Stimulated activated CD4-positive, alpha-beta T cell treated with anti-CD3 and anti-CD28 coated beads, Interleukin-1b, Interleukin-23, amount 100 ng/mL, for 1 hour (primary cell): ENCODE data around the gene PALD1.
"Not testable (repeated sequence)": the region's sequence is repeated elsewhere in the genome, so short reads cannot be mapped to it uniquely, and the experiment has no call there.

Source experiments
- DNase-seq, 2 donors: peaks; one replicate each; pipeline ENCODE4 v3.0.0-alpha.2; 2020; ENCODE audit warnings: low read depth in 2 of 2

PALD1 gene

DNA sequence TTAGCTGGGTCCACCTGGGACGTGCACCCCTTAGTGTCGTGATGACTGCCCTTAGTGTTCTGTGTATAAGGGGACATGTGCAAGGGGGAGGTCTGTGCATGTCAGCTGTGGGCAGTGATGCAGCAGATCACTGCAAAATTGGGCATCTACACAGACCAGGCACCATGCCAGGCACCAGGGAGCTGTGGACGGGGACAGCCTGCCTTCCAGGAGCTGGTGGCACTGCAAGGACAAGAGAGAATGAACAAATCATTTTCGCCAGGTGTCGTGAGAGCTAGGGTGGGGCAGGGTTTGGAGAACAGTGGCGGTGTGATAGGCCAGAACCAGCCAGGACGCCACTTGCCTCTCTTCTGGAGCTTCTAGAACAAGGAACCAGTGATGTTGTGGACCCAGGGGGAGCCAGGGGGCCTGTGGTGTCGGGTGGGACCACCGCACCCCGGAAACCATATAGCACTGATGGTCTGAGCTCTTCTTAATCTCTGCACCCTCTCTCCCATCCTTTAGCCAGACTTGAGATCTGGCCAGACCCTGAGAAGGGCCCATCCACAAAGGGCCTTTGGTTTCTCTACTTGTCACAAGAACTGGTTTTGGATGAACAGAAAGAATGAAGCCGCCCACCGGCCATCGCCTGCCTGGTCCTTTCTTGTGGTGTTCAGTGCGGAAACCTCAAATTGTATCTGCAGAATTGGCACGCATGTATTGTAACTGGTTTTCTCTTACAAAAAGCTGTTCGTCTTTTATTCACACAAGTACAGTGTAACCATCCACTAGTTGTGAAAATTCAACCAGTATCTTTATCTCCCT is 93.3 kb downstream of the PALD1 start:
- no peak for DNase-seq

DNA sequence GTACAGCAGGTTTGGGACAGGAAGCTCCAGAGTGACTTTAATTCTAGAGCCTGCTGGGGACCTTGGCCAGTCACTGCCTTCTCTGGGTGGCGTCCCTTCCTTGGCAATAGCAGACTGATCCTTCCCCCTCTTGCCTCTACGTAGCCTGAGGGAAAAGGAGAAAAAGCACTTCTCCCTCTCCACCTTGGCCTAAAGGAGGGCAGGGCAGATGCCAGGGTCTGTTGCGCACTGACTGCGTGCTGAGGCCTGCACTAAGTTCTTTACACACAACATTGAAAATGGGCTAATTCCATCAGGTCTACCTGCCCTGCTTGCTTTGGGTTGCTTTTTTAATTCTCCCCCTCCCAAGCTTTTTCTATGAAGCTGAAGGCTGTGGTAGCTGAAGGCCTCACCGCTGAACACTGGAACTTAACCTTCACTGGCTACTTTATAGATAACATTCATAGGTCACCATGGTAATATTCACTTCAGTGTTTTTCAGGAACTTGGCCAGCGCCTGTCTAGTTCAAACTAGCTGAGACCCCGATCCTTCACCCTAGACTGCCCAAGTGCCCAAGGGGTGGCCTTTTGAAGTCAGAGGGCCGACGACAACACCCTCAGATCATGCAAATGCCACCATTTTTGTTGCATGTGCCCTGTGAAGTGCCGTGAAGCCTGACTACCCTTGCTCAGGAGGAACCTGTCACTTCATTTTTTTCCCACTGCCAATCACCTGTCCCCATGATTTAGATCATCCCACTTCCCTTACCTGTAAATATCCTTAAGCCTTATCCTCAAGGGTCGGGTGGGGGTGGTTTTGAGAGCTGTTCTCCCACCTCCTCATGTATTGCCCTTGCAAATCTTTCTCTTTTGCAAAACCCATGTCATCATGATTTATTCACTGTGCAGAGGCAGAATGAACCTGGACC is 95.3 kb downstream of the PALD1 start:
- no peak for DNase-seq

DNA sequence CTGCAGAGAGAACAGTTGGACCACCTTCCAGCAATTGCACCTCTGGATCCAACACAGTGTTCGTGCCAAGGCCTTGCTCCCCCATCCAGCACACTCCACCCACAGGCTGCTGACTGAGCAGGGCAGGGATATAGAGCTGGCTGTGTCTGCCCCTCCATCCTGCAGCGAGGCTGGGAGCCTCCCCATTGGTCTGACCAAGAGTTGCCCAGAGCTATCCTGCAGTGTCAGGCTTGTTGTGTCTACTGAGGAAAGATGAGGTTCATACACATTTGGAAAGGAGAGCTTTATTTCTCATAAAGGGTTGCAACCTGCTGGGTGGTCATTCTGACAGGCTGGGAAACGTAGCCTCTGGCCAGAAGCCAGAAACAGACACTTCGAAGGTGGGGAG is 96.9 kb downstream of the PALD1 start:
- DNase-seq, result no peak

DNA sequence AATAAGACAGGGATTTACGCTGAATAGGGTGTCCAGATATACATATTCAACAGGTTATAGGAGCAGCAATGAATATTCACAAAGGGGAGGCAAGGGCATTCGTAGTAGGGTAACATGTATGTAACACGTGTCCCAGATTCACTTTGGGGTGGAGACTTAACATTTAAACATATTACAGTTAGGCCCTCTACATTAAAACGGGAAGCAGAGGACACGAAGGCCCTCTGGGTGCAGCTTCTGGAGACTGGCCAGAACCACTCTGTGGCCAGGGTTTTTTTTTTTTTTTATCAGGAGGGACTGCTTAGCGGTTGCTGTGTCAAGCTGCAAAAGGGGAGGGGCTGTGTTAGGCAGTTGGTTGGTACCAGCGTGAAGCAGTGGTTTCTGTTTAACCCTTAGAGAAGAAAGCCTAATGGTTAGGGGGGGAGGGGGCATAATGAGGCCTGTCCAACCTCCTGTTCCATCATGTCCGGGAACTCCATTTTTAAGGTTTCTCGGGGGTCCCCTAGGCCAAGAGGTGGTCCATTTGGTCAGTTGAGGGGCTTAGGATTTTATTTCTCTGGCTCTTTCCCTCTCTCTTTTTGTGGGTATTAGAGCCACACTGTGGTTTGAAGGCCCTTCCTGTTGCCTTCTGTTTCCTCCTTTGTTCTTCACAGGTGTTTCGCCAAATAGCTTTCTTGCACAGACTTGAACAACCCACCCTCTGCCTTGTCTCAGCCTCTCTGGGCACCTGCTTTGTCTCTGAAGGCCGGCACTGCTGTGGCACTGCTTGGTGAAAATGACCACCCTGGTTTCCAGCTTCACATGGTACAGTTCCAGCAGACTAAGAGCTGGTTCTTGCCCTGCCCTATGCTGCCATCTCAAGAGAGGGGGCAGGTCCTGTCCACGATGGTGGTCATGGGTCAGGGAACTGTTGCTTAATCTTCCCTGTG is 97.6 kb downstream of the PALD1 start:
- DNase-seq, result no peak

DNA sequence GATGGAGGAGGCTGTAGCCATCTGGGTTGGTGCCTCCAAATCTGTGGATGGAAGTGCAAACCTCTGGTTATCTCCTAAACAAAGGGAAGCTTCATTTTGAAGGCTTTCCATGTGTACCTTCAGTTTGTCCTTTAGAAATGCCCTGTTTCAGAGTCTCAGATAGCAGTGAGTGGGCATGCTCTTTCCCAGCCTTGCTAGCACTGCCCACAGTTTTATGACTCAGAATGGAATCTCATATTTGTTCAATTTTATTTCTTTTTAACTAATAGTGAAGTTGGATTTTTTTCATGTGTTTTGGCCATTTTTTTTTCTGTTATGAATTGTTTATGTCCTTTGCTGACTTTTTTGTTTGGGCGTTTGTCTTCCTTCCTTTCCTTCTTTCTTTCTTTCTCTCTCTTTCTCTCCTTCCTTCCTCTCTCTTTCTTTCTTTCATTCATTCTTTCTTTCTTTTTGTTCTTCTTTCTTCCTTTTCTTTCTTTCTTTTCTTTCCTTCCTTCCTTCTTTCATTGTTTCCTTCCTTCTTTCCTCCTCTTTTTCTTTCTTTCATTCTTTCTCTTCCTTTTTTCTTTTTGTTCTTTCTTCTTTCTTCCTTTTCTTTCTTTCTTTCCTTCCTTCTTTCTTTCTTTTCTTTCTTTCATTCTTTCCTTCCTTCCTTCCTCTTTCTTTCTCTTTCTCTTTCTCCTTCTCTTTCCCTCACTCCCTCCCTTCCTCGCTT is 98.4 kb downstream of the PALD1 start:
- no peak for DNase-seq

DNA sequence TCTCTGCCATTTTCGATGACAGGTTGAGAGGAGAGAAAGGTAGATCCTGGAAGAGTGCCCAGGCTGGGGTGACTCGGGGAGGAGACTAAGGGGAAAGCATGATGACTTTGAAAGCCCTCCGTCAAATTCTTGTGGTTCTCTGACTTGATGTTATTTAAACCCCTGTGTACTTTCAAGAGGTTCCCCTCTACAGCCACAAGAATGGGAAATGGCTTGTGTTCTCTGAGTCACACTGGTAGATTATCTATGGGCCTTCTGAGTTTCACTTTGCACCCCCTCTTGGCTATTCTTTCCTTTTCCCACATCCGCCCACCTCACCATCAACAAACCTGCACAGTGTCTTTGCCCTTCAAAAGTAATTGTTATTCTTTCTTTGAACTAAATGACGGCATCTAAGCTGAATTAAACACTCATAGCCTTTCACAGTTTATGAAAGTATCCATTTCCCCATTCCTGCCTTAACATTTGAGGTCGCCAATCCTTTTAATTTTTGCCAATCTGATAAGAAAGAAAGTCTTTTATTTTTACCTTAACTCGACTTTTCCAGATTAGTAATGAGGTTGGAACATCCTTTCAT is 99.9 kb downstream of the PALD1 start:
- no peak for DNase-seq

DNA sequence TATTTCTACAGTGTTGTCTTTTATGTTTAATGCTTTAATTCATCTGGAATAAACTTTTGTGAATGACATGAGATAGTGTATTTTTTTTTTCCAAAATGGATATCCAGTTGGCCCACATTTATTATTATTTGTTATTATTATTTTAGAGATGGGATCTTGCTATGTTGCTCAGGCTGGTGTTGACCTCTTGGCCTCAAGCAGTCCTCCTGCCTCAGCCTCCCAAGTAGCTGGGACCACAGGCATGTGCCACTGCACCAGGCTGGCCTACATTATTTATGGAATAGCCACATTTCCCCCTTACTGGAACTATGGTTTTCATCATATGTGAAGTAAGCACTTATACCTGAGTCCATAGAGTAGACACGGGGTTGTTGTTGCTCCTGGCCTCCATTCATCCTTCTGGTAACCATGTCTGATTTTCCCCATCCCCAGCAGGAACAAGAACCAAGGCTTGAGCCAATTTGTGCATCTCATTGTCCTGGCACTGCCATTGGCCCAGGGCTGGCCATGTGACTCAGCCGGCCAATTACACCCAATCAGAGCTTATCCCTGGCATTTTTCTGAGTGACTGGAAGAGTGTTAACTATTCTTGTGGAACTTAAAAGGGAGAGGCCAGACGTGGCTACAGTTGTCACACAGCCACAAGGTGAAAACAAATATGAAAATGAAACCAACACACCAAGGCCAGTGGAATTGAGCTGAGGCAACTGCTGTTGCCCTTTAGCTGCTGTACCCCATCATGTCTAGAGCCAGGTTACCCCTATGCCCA is 100.9 kb downstream of the PALD1 start:
- no peak for DNase-seq

DNA sequence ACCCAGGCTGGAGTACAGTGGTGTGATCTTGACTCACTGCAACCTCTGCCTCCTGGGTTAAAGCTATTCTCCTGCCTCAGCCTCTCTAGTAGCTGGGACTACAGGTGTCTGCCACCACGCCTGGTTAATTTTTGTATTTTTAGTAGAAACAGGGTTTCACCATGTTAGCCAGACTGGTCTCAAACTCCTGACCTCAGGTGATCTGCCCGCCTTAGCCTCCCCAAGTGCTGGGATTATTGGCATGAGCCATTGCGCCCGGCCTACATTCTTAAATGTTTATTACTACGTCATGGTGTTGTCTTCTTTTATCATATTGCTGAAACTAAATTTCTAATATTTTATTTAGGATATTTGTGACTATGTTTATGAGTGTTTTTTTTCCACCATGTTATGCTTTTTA is 102.6 kb downstream of the PALD1 start:
- not testable (repeated sequence) for DNase-seq

DNA sequence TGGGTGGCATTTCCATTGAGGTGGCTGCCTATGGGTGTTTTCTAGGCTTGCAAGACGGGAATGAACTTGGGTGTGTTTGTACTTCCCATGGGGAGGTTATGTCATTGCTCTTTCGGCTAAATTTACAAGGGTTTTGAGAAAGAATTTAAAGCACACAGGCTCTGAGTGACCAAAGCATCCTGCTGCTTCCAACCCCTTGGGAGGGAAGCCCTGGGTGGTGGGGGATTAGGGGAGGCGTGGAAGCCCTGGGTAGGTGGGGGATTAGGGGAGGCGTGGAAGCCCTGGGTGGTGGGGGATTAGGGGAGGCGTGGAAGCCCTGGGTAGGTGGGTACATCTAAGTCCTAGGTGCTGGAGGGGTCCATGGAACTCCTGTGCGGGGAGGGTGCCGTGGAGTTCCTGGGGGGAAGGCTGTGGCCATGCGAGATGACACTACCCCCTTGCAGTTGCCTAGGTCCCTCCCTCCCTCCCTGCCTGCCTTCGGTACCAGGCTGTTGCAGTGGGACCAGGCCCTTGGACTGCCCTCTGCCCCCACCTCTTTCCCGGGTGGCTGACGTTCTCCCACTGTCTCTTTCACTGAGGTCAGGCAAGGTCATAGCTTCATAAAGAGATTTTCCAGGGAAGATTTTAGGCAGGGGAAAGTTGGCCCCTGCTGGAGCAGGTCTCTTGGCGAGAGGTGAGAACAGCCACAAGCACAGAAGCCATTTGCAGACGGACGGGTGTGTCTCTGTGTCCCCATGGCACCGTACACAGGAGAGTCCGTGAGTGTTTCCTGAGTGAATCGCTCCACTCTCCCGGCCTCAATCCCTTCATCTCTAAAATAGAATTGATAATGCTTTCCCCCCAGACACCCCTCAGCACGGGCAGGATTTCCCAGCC is 104.5 kb downstream of the PALD1 start:
- DNase-seq, result no peak

DNA sequence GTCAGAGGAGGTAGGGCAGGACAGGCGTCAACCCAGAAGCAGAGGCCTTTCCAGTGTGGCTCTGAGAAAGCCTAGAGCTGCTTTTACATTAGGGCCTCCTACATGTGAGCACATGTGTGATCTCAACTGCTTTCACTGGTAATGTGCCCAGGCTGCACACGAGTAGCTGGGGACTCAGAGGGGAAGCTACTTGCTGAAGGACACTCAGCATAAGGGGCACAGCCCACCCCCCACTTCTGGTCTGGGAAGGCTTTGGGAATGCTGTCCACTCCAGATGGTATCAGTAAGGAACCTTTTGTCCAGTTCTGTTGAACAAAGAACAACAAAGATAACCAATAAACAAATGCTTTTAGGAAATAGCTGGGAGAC is 105.1 kb downstream of the PALD1 start:
- no peak for DNase-seq

DNA sequence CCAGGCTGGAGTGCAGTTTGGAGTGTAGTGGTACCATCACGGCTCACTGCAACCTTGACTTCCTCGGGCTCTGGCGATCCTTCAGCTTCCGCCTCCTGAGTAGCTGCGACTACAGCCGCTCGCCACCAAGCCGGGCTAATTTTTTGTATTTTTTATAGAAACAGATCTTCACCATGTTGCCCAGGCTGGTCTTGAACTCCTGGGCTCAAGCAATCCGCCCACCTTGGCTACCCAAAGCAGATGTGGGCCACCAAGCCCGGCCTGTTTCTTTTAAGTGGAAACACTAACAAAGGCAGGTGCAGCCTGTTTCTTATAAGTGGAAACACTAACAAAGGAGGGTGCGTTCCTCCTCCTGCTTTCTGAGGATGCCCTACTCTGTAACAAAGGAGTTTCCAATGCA is 105.8 kb downstream of the PALD1 start:
- no peak for DNase-seq

DNA sequence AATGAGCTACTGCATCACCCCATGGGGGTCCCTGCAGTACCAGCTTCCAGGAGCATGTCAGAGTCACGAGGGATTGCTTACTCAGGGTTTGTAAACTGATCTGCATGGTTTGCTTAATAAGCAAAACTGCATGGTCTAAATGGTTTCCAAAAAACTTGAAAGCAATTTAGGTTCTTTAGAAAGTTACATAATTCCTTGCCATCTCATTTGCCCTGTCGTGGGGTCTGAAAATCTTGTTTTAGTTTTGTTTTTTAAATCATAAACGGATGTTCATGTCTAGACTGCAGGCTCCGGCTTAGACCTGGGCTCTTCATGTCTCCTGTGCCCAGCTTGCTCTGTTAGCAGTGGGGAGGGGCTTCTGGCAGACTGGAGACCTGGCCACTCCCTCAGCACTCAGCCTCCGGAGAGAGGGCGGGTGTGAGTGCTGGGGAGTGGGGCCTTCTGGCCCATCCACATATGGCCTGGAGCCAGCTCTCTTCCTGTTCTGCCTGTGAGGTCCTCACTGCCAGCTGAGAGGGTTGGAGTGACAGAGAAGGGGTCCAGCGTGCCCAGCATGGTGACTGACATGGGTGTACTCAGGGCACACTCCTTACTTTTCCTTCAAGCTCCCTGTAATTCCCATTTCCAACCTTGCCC is 106.5 kb downstream of the PALD1 start:
- no peak for DNase-seq

DNA sequence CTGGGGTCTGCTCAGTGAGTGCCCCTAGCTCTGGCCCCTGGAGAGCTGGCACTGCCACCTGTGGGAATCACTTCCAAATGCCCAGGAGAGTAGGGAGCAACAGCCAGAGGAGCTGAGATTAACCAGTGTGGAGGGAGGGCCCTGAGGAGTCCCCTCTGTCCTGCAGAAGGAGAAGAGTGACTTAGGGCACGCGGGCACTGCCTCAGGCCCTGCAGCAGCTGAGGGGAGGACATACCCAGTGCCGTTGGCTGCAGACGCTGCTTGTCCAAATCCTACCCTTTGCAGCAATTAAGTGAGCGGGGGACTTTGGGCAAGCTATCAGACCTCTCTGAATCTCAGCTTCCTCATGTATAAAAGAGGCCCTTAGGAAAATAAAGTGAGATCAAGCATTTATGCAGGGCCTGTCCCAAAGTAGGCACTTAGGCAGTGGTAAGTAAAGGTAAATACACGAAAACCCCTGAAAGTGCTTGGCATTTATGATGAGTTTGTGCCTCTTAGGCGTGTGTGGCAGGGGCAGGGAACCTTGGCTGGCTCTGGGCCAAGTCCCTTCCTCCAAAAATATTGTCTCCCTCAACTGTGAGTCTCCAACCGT is 107.1 kb downstream of the PALD1 start:
- no peak for DNase-seq

DNA sequence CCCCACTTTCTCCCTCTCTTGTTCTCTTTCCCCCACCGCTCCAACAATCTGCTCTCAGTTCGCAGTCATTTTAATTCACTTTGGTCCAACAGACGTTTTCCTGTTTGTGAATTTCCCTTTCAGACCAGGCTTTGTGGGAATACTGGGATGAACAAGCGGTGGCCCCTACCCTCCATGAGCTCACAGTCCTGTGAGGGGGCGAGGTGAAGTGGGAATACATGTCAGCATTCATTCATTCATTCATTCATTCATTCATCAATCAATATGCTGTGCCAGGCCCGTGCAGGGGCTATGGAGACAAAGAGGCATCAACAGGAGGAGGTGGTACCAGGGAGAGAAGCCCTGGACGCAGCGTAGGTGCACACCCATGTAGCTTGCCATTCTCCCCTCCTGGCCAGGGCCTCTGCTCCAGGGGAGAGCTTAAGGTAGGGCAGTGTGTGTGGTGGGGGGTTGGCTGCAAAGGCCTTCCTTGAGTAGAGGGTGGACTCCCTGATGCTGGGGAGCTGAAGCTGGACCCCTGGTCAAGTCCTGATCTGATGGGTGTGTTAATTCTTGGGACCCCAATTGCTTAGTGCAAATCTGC is 107.9 kb downstream of the PALD1 start:
- no peak for DNase-seq

DNA sequence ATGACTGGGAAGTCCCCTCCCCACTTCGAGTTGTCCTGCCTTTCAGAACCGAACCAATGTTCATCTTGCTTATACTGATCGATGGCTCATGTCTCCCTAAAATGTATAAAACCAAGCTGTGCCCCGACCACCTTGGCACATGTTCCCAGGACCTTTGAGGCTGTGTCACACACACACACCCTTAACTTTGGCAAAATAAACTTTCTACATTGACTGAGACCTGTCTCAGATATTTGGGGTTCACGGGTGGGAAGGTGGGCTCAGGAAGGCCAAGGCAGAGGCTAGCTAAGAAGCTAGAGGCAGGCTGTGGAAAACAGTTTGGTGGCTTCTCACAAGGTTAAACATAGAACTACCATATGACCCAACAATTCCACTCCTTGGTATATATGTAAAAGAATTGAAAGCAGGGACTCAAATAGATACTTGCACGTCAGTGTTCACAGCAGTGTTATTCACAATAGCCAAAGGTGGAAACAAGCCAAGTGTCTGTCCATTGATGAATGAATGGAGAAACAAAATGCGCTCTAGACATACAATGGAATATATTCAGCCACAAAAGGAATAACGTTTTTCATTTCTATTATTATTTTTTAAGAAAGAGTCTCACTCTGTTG is 108.6 kb downstream of the PALD1 start:
- DNase-seq, result no peak

DNA sequence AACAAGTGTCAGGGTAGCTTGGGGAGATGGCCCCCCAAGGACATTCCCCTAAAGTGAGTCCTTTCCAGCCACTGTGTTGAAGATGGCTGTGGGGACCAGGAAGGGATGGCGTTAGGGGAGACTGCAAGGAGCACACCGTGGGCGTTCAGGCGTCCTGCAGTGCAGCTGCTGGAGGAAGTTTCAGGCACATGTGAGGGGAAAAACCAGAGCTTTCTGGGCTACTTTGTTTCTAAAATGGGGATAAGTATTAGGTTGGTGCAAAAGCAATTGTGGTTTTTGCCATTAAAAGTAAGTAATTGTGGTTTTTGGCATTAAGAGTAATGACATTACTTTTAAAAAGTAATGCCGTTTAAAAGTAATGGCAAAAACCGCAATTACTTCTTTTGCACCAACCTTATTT is 109.7 kb downstream of the PALD1 start:
- DNase-seq, result no peak

DNA sequence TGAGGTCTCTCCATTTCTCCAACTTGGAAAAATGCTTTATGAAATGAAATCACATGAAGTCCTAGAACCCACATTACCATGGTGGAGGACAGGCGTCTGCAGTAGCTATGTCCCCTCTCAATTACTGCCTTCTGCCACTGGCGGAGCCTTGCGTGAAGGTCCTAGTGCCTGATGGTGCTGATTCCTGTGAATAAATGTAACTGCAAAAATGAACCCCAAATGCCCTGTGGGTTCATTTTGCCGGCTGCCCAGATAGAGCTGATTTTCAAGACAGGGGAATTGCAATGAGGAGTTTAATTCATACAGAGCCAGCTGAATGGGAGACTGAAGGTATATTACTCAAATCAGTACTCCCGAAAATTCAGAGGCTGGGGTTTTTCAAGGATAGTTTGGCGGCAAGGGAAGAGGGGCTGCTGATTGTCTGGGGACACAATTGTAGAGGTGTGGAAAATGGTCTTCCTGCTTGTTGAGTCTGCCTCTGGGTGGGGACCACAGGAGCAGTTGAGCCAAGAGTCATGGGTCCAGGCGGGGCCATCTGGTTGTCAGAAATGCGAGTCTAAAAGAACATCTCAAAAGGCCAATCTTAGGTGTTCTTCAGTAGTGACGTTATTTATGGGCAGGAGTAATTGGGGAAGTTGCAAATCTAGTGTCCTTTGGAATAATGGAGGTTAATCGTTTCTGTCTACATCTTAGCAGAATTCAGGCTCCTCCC is 110.4 kb downstream of the PALD1 start:
- no peak for DNase-seq
